ENCODE data around the gene PRPSAP2.

Gene PRPSAP2

GRCh38 chr17:18937981-18938691 lies 80.2 kb downstream of the PRPSAP2 start:
- DNase-seq (no peak), ATAC-seq (replicated peaks) (no peak)
- H3K36me3 Mint-ChIP-seq, result peaks cover 6 to 7% of the 10 kb centered on the region in 2 donors
- no peak overlapping the region for H3K4me3 Mint-ChIP-seq
- H3K27me3 Mint-ChIP-seq, result peaks cover 7 to 40% of the 10 kb centered on the region in 2 donors
- no peaks in the 10 kb centered on the region for H3K9me3 Mint-ChIP-seq
- peaks cover under 1 to 10% of the 10 kb centered on the region in 2 donors for H3K4me1 Mint-ChIP-seq
- H3K27ac Mint-ChIP-seq, result no peak overlapping the region

- no peaks in the 10 kb centered on the region for H3K9me3 Mint-ChIP-seq
- H3K4me3 Mint-ChIP-seq, result no peak overlapping the region
- peaks cover 7 to 40% of the 10 kb centered on the region in 2 donors for H3K27me3 Mint-ChIP-seq
Observed at GRCh38 chr17:18938692-18939023, 80.7 kb downstream of the PRPSAP2 start.

DNA sequence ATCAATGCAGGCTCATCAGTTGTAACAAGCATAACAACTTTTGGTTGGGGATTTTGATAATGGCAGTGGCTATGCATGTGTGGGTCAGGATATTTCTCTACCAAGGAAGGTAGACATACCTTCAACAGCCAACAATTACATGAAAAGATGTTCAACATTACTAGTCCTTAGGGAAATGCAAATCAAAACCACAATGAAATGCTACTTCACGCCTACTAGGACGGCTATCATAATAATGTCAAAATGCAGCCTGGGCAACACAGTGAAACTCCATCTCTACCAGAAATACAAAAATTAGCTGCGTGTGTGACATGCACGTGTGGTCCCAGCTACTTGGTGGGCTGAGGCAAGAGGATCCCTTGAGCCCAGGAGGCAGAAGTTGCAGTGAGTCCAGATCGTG lies 86.7 kb downstream of the PRPSAP2 start:
- Mint-ChIP-seq H3K9me3 (no peaks in the 10 kb centered on the region), H3K4me1 (peaks cover 9 to 13% of the 10 kb centered on the region in 2 donors), H3K4me3 (no peak overlapping the region), H3K27ac (peak overlapping the region; percentile 63), H3K27me3 (peaks cover 37 to 53% of the 10 kb centered on the region in 2 donors), H3K36me3 (peaks cover 0 to 3% of the 10 kb centered on the region in 2 donors)
- DNase-seq (no peak), ATAC-seq (replicated peaks) (peak; percentile 60 to 72)

More at GRCh38 chr17:18938692-18939023, 80.7 kb downstream of the PRPSAP2 start:
- Mint-ChIP-seq H3K36me3 (peaks cover 1 to 5% of the 10 kb centered on the region in 2 donors), H3K4me1 (peaks cover 0 to 4% of the 10 kb centered on the region in 2 donors), H3K27ac (no peak overlapping the region)
- ATAC-seq (replicated peaks), result no peak
- no peak for DNase-seq

DNA sequence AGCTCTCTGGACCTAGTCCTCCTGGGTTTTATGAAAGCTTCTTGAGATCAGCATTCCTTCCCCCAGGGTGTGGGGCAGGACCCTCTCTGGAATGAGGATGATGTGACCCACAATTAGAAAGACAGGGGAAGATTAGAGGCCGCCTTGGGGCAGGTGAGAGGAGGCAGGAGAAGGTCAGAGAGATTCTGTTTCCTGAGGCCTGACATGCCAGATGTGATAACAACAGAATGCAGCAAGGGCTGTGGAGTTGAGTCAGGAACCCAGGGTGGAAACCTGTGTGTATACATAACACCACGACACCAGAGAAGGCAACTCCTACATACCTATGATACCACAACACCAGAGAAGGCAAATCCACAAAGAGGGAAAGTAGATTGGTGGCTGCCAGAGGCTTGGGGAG lies 88.6 kb downstream of the PRPSAP2 start:
- Mint-ChIP-seq H3K4me3 (no peak overlapping the region), H3K9me3 (no peaks in the 10 kb centered on the region), H3K36me3 (no peaks in the 10 kb centered on the region), H3K27me3 (peaks cover 41 to 47% of the 10 kb centered on the region in 2 donors), H3K4me1 (peaks cover 9 to 13% of the 10 kb centered on the region in 2 donors), H3K27ac (no peak overlapping the region)
- DNase-seq (no peak), ATAC-seq (replicated peaks) (no peak)

GRCh38 chr17:18947866-18948265 lies 89.9 kb downstream of the PRPSAP2 start:
- no peak for DNase-seq
- Mint-ChIP-seq H3K4me3 (no peak overlapping the region), H3K9me3 (no peaks in the 10 kb centered on the region), H3K27me3 (peaks cover 38 to 41% of the 10 kb centered on the region in 2 donors), H3K36me3 (no peaks in the 10 kb centered on the region), H3K4me1 (peaks cover 9 to 13% of the 10 kb centered on the region in 2 donors), H3K27ac (no peak overlapping the region)
- ATAC-seq (replicated peaks), result no peak

- Mint-ChIP-seq H3K4me3 (no peak overlapping the region), H3K9me3 (no peaks in the 10 kb centered on the region), H3K4me1 (peaks cover 9 to 13% of the 10 kb centered on the region in 2 donors), H3K36me3 (no peaks in the 10 kb centered on the region), H3K27me3 (peaks cover 38 to 41% of the 10 kb centered on the region in 2 donors), H3K27ac (no peak overlapping the region)
- DNase-seq (no peak), ATAC-seq (replicated peaks) (no peak)
Observed at GRCh38 chr17:18948476-18949006, 90.6 kb downstream of the PRPSAP2 start.

DNA sequence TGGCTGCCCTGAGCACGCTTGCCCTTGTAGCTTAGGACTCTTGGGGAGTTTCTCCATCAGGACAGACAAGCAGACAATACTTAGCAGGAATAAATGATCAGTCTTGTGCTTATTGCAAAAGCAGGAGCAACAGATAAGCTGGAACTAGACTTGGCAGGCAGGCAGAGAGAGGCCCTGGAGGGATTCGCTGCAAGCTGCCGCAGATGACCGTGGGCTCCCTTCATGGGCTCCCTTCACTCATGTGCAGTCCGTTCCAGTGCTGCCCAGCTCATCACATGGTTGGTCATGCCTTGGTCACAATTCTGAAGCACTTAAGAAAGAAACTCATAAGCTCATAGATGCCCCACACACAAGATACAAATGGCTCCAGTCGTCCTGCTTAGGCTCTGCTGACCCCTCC lies 91.6 kb downstream of the PRPSAP2 start:
- DNase-seq, result no peak
- Mint-ChIP-seq H3K36me3 (no peaks in the 10 kb centered on the region), H3K27ac (no peak overlapping the region), H3K4me1 (peaks cover 5 to 7% of the 10 kb centered on the region in 2 donors), H3K4me3 (no peak overlapping the region), H3K27me3 (peaks cover 38 to 41% of the 10 kb centered on the region in 2 donors), H3K9me3 (no peaks in the 10 kb centered on the region)
- no peak for ATAC-seq (replicated peaks)

DNA sequence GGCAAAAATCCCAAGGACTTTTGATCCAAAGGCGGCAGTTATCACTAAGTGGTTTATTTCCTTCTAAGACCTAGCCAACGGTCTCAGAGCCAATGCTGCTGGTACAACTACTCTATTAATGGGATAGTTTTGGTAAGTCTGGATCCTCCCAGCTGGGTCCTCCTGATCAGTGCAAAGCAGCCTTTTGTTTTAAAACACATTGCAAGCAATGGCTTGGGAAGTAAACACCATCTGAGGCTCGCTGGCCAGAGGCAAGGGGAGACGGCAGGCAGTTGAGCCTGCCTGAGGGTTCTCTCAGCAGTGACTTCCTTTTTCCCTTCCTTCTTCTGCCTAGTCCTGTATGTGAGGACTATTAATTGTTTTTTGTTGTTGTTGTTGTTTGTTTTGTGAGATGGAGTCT lies 92.4 kb downstream of the PRPSAP2 start:
- peaks cover 37 to 38% of the 10 kb centered on the region in 2 donors for H3K27me3 Mint-ChIP-seq
- H3K36me3 Mint-ChIP-seq, result no peaks in the 10 kb centered on the region
- DNase-seq, result no peak
- no peaks in the 10 kb centered on the region for H3K9me3 Mint-ChIP-seq
- no peak overlapping the region for H3K27ac Mint-ChIP-seq
- peaks cover 1 to 2% of the 10 kb centered on the region in 2 donors for H3K4me1 Mint-ChIP-seq
- ATAC-seq (replicated peaks), result no peak
- H3K4me3 Mint-ChIP-seq, result no peak overlapping the region

GRCh38 chr17:18950944-18951905 lies 93.3 kb downstream of the PRPSAP2 start:
- DNase-seq, result no peak
- no peak overlapping the region for H3K27ac Mint-ChIP-seq
- peaks cover 3 to 5% of the 10 kb centered on the region in 2 donors for H3K4me1 Mint-ChIP-seq

DNA sequence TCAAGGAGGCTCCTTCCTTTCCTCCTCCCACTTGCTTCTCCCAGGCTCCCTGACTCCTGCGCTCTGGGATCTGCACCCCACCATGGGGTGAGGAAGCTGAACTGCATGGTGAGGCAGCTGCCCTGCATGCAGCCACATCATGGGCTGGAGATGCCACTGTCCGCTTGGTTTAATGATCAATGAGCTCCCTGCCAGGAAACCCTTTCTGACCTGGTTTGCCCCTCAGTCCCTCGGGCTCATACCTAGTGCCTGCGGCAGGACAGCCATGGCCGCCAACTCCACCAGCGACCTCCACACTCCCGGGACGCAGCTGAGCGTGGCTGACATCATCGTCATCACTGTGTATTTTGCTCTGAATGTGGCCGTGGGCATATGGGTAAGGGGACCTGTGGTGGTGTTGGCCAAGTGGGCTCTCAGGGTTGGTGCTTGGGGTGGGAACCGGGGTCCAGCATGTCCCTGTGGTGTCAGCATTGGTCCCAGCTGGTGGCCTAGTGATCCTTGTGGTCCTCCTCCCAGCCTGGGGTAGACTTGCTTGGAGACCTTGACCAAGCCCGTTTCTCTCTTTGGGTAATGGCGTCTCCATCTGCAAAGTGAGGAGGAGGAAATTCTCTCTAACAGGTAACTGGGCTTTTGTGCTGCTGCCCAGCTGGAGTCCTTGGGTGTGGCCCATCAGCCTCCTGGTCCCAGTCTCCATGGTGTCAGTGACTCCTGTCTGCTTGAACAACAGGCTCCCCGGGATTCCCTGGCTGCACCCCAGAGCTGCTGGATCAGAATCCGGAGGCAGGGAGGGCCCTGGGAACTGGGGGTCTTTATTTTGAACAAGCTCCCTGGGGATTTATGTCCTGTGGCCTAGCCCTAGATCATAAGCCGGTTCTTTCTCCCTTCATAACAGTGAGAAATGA lies 94.3 kb downstream of the PRPSAP2 start, which contains the start of gene SLC5A10:
Gene SLC5A10 (plus strand): TSS at position 225 of the 902 bp plus-strand sequence. CDS start 41 bp downstream, at position 266.
- no peaks in the 10 kb centered on the region for H3K36me3 Mint-ChIP-seq
- peaks cover 22% of the 10 kb centered on the region in 2 donors for H3K27me3 Mint-ChIP-seq
- peaks cover 3 to 5% of the 10 kb centered on the region in 2 donors for H3K4me1 Mint-ChIP-seq
- DNase-seq (no peak), ATAC-seq (replicated peaks) (no peak)
- H3K4me3 Mint-ChIP-seq, result no peak within 1 kb of the TSS
- H3K27ac Mint-ChIP-seq, result no peak within 1 kb of the TSS
- H3K9me3 Mint-ChIP-seq, result no peaks in the 10 kb centered on the region

More at GRCh38 chr17:18950944-18951905, 93.3 kb downstream of the PRPSAP2 start:
- ATAC-seq (replicated peaks), result no peak
- no peaks in the 10 kb centered on the region for H3K9me3 Mint-ChIP-seq
- no peaks in the 10 kb centered on the region for H3K36me3 Mint-ChIP-seq
- H3K4me3 Mint-ChIP-seq, result no peak overlapping the region
- peaks cover 29 to 32% of the 10 kb centered on the region in 2 donors for H3K27me3 Mint-ChIP-seq

- Mint-ChIP-seq H3K27ac (no peak overlapping the region), H3K4me1 (peaks cover 3 to 5% of the 10 kb centered on the region in 2 donors), H3K27me3 (peaks cover 11% of the 10 kb centered on the region in 2 donors), H3K9me3 (no peaks in the 10 kb centered on the region), H3K4me3 (no peak overlapping the region), H3K36me3 (no peaks in the 10 kb centered on the region)
- ATAC-seq (replicated peaks) (no peak), DNase-seq (no peak)
Observed at GRCh38 chr17:18953231-18953728, 95.3 kb downstream of the PRPSAP2 start.

GRCh38 chr17:18954321-18954720 lies 96.4 kb downstream of the PRPSAP2 start:
- peaks cover 9 to 10% of the 10 kb centered on the region in 2 donors for H3K27me3 Mint-ChIP-seq
- no peaks in the 10 kb centered on the region for H3K36me3 Mint-ChIP-seq
- no peak overlapping the region for H3K4me3 Mint-ChIP-seq
- H3K27ac Mint-ChIP-seq, result no peak overlapping the region
- ATAC-seq (replicated peaks), result no peak
- H3K4me1 Mint-ChIP-seq, result peaks cover 3 to 5% of the 10 kb centered on the region in 2 donors
- no peaks in the 10 kb centered on the region for H3K9me3 Mint-ChIP-seq
- DNase-seq, result no peak

DNA sequence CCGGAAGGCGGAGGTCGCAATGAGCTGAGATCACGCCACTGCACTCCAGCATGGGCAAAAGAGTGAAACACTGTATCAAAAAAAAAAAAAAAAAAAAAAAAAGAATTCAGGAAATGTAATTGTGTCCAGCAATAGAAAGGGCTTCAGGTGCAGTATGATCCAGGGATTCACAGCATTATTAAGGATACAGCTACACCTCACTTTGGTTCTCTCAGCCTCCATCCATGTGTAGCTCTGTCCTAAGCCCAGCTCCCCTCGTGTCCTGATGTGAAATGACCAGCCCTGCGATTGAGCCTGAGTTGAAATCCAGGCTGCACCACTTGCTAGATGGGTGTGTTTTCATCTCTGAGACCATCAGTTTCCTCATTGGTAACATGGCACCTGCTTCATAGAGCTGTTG lies 97.1 kb downstream of the PRPSAP2 start:
- Mint-ChIP-seq H3K27me3 (peaks cover 5 to 7% of the 10 kb centered on the region in 2 donors), H3K9me3 (no peaks in the 10 kb centered on the region), H3K4me3 (no peak overlapping the region), H3K27ac (no peak overlapping the region), H3K4me1 (peaks cover 3 to 5% of the 10 kb centered on the region in 2 donors), H3K36me3 (no peaks in the 10 kb centered on the region)
- no peak for ATAC-seq (replicated peaks)
- DNase-seq, result no peak
